GM20431 (cell line): ENCODE measurements around the gene FBXO42.
"Not testable (repeated sequence)": the region's sequence is repeated elsewhere in the genome, so short reads cannot be mapped to it uniquely, and the experiment has no call there.

Experiments used
- in situ Hi-C: fragments of 300-500 bp; cut with MseI, MboI; formaldehyde crosslinking; loops from one replicate; pipeline ENCODE4 v1.15.0; 2020; ENCODE audit warnings: low sequenced_read_pairs; ENCODE audit not compliant: unreplicated experiment

The FBXO42 gene

GRCh38 chr1:16229976-16230740, 122.1 kb downstream of the FBXO42 start:
- in situ Hi-C loops, result no loop called here

- in situ Hi-C loops, result no loop called here
These were observed 125.6 kb downstream of the FBXO42 start for GRCh38 chr1:16226490-16227179.

GRCh38 chr1:16226129-16226489, 126.2 kb downstream of the FBXO42 start:
- in situ Hi-C loops, result no loop called here

- in situ Hi-C loops, result no loop called here
These were observed 127.8 kb downstream of the FBXO42 start for GRCh38 chr1:16224472-16224871.

- in situ Hi-C loops, result not testable (repeated sequence)
These were observed 129.6 kb downstream of the FBXO42 start for GRCh38 chr1:16222716-16223115.

GRCh38 chr1:16221499-16221898, 130.8 kb downstream of the FBXO42 start:
- in situ Hi-C loops, result no loop called here

- in situ Hi-C loops, result no loop called here
These were observed 132.2 kb downstream of the FBXO42 start for GRCh38 chr1:16219968-16220500.

GRCh38 chr1:16218674-16219071, 133.6 kb downstream of the FBXO42 start:
- in situ Hi-C loops, result no loop called here

GRCh38 chr1:16218014-16218673, 134.1 kb downstream of the FBXO42 start:
- in situ Hi-C loops, result no loop called here

GRCh38 chr1:16217061-16217785, 135.1 kb downstream of the FBXO42 start:
- in situ Hi-C loops, result no loop called here

GRCh38 chr1:16215882-16216753, 136.2 kb downstream of the FBXO42 start:
- in situ Hi-C loops, result no loop called here

GRCh38 chr1:16215240-16215639, 137.0 kb downstream of the FBXO42 start:
- in situ Hi-C loops, result not testable (repeated sequence)

- in situ Hi-C loops, result not testable (repeated sequence)
These were observed 138.7 kb downstream of the FBXO42 start for GRCh38 chr1:16213544-16213943.

- in situ Hi-C loops, result no loop called here
These were observed 139.3 kb downstream of the FBXO42 start for GRCh38 chr1:16213013-16213412.

GRCh38 chr1:16212251-16212961, 139.9 kb downstream of the FBXO42 start, which contains the start of gene ARHGEF19:
Gene ARHGEF19, minus strand, starts transcription at chr1:16212652. Its CDS starts 3,598 bp downstream, at chr1:16209054.
- in situ Hi-C loops, result no loop called here

- in situ Hi-C loops, result no loop called here
These were observed 140.5 kb downstream of the FBXO42 start for GRCh38 chr1:16211824-16212223.

GRCh38 chr1:16210581-16210980, 141.7 kb downstream of the FBXO42 start:
- in situ Hi-C loops, result no loop called here

GRCh38 chr1:16209847-16210407, 142.4 kb downstream of the FBXO42 start:
- in situ Hi-C loops, result no loop called here
